T-helper 2 cell treated with Interferon-gamma antibody and Interleukin-4, amounts not matched to agents 5 μg/mL and 100 μg/mL, for 36 hours (primary cell): ENCODE data around the gene CD300LG.

Experiments
- DNase-seq: peaks from one replicate; pipeline ENCODE4 v3.0.0; 2021; ENCODE audit warnings: low spot score
- H3K27ac Mint-ChIP-seq: one replicate; pipeline ENCODE4 v1.8.0; 2021; ENCODE audit warnings: mild to moderate bottlenecking, mixed read lengths
- H3K27me3 Mint-ChIP-seq: one replicate; pipeline ENCODE4 v1.8.0; 2021; ENCODE audit warnings: low read depth, mixed read lengths
- H3K36me3 Mint-ChIP-seq: one replicate; pipeline ENCODE4 v1.8.0; 2021; ENCODE audit warnings: low read depth, mixed read lengths
- H3K4me1 Mint-ChIP-seq: one replicate; pipeline ENCODE4 v1.8.0; 2021; ENCODE audit warnings: low read depth, mixed read lengths
- H3K4me3 Mint-ChIP-seq: one replicate; pipeline ENCODE4 v1.8.0; 2022; ENCODE audit warnings: mild to moderate bottlenecking, moderate library complexity, mixed read lengths
- H3K9me3 Mint-ChIP-seq: one replicate; pipeline ENCODE4 v1.8.0; 2021; ENCODE audit warnings: mixed read lengths

Gene CD300LG

GRCh38 chr17:43873815-43874214 is 26.8 kb downstream of the CD300LG start:
- DNase-seq = no peak
- Mint-ChIP-seq H3K36me3 (no peaks in the 10 kb centered on the region), H3K9me3 (no peaks in the 10 kb centered on the region), H3K4me3 (no peak overlapping the region), H3K27me3 (peaks cover 10% of the 10 kb centered on the region), H3K27ac (no peak overlapping the region), H3K4me1 (peaks cover 1% of the 10 kb centered on the region)

GRCh38 chr17:43874293-43874692 is 27.3 kb downstream of the CD300LG start:
- Mint-ChIP-seq H3K36me3 (no peaks in the 10 kb centered on the region), H3K27ac (no peak overlapping the region), H3K4me3 (no peak overlapping the region), H3K9me3 (no peaks in the 10 kb centered on the region), H3K4me1 (peaks cover 2% of the 10 kb centered on the region), H3K27me3 (peaks cover 10% of the 10 kb centered on the region)
- DNase-seq = no peak

- no peak overlapping the region for H3K27ac Mint-ChIP-seq
- H3K4me3 Mint-ChIP-seq = no peak overlapping the region
- DNase-seq = no peak
Observed at GRCh38 chr17:43875476-43876147, 28.6 kb downstream of the CD300LG start.

GRCh38 chr17:43877031-43877430 is 30.1 kb downstream of the CD300LG start:
- peaks cover 2% of the 10 kb centered on the region for H3K4me1 Mint-ChIP-seq
- DNase-seq = no peak
- no peak overlapping the region for H3K27ac Mint-ChIP-seq
- peaks cover 7% of the 10 kb centered on the region for H3K27me3 Mint-ChIP-seq
- no peak overlapping the region for H3K4me3 Mint-ChIP-seq
- H3K9me3 Mint-ChIP-seq = no peaks in the 10 kb centered on the region
- H3K36me3 Mint-ChIP-seq = no peaks in the 10 kb centered on the region

More at GRCh38 chr17:43875476-43876147, 28.6 kb downstream of the CD300LG start:
- Mint-ChIP-seq H3K27me3 (peaks cover 7% of the 10 kb centered on the region), H3K36me3 (no peaks in the 10 kb centered on the region), H3K9me3 (no peaks in the 10 kb centered on the region), H3K4me1 (peaks cover 2% of the 10 kb centered on the region)

- H3K36me3 Mint-ChIP-seq = no peaks in the 10 kb centered on the region
- no peak for DNase-seq
- no peak overlapping the region for H3K27ac Mint-ChIP-seq
- H3K4me3 Mint-ChIP-seq = no peak overlapping the region
- H3K27me3 Mint-ChIP-seq = peaks cover 5% of the 10 kb centered on the region
- H3K9me3 Mint-ChIP-seq = no peaks in the 10 kb centered on the region
- H3K4me1 Mint-ChIP-seq = peaks cover 2% of the 10 kb centered on the region
Observed at GRCh38 chr17:43877451-43878155, 30.6 kb downstream of the CD300LG start.

GRCh38 chr17:43878260-43879175 is 31.5 kb downstream of the CD300LG start:
- Mint-ChIP-seq H3K9me3 (no peaks in the 10 kb centered on the region), H3K36me3 (no peaks in the 10 kb centered on the region), H3K4me3 (no peak overlapping the region), H3K27ac (no peak overlapping the region), H3K27me3 (peaks cover 7% of the 10 kb centered on the region), H3K4me1 (peaks cover 2% of the 10 kb centered on the region)
- peak; percentile 47 for DNase-seq

- Mint-ChIP-seq H3K9me3 (no peaks in the 10 kb centered on the region), H3K4me1 (peaks cover 2% of the 10 kb centered on the region), H3K27ac (no peak overlapping the region), H3K4me3 (no peak overlapping the region), H3K27me3 (peaks cover 15% of the 10 kb centered on the region), H3K36me3 (no peaks in the 10 kb centered on the region)
- no peak for DNase-seq
Observed at GRCh38 chr17:43879723-43880419, 32.9 kb downstream of the CD300LG start.

GRCh38 chr17:43880420-43880991 is 33.5 kb downstream of the CD300LG start:
- H3K4me1 Mint-ChIP-seq = peaks cover 2% of the 10 kb centered on the region
- H3K9me3 Mint-ChIP-seq = no peaks in the 10 kb centered on the region
- peaks cover 10% of the 10 kb centered on the region for H3K27me3 Mint-ChIP-seq
- no peak overlapping the region for H3K27ac Mint-ChIP-seq
- no peaks in the 10 kb centered on the region for H3K36me3 Mint-ChIP-seq
- H3K4me3 Mint-ChIP-seq = no peak overlapping the region
- peak; percentile 18 for DNase-seq

GRCh38 chr17:43881181-43881580 is 34.2 kb downstream of the CD300LG start:
- DNase-seq = no peak
- Mint-ChIP-seq H3K27ac (no peak overlapping the region), H3K4me3 (no peak overlapping the region), H3K36me3 (no peaks in the 10 kb centered on the region), H3K4me1 (peaks cover 2% of the 10 kb centered on the region), H3K27me3 (peaks cover 10% of the 10 kb centered on the region), H3K9me3 (no peaks in the 10 kb centered on the region)

GRCh38 chr17:43881758-43882505 is 35.0 kb downstream of the CD300LG start:
- Mint-ChIP-seq H3K9me3 (no peaks in the 10 kb centered on the region), H3K36me3 (no peaks in the 10 kb centered on the region), H3K27me3 (peaks cover 16% of the 10 kb centered on the region), H3K4me1 (peaks cover 2% of the 10 kb centered on the region), H3K4me3 (no peak overlapping the region), H3K27ac (no peak overlapping the region)
- no peak for DNase-seq

- H3K4me1 Mint-ChIP-seq = peaks cover 2% of the 10 kb centered on the region
- no peak overlapping the region for H3K27ac Mint-ChIP-seq
- peaks cover 18% of the 10 kb centered on the region for H3K27me3 Mint-ChIP-seq
- DNase-seq = no peak
- H3K36me3 Mint-ChIP-seq = no peaks in the 10 kb centered on the region
- no peaks in the 10 kb centered on the region for H3K9me3 Mint-ChIP-seq
- H3K4me3 Mint-ChIP-seq = no peak overlapping the region
Observed at GRCh38 chr17:43882761-43883415, 35.9 kb downstream of the CD300LG start.

- Mint-ChIP-seq H3K27me3 (peaks cover 25% of the 10 kb centered on the region), H3K36me3 (no peaks in the 10 kb centered on the region), H3K4me3 (no peak overlapping the region), H3K27ac (no peak overlapping the region), H3K4me1 (no peaks in the 10 kb centered on the region), H3K9me3 (no peaks in the 10 kb centered on the region)
- DNase-seq = no peak
Observed at GRCh38 chr17:43888548-43888947, 41.6 kb downstream of the CD300LG start.
